BLaER1 treated with 17β-estradiol and CSF1 and Interleukin-3, amounts not matched to agents 10 nM and 100 nM (cell line): ENCODE data around the gene RAB11FIP3.
A peak's percentile ranks its signal among the peaks of the same experiment; 100 is the strongest.
"Not testable (repeated sequence)": the region's sequence is repeated elsewhere in the genome, so short reads cannot be mapped to it uniquely, and the experiment has no call there.

Experiments
- H3K27ac ChIP-seq, 11 experiments: shearing (Covaris generic); formaldehyde crosslinking; 2 replicates each; pipeline ENCODE4 v1.8.1; 2022
- H3K27me3 ChIP-seq, 11 experiments: shearing (Covaris generic); formaldehyde crosslinking; 2 replicates each; pipeline ENCODE4 v1.8.1; 2022
- H3K36me3 ChIP-seq, 11 experiments: shearing (Covaris generic); formaldehyde crosslinking; 2 replicates each; pipeline ENCODE4 v1.8.1; 2022
- H3K4me1 ChIP-seq, 10 experiments: shearing (Covaris generic); formaldehyde crosslinking; 2 replicates each; pipeline ENCODE4 v1.8.1; 2022
- H3K4me2 ChIP-seq, 11 experiments: shearing (Covaris generic); formaldehyde crosslinking; 2 replicates each; pipeline ENCODE4 v1.8.1; 2022
- H3K4me3 ChIP-seq, 10 experiments: shearing (Covaris generic); formaldehyde crosslinking; 2 replicates each; pipeline ENCODE4 v1.8.1; 2022
- H3K9ac ChIP-seq, 11 experiments: shearing (Covaris generic); formaldehyde crosslinking; 2 replicates each; pipeline ENCODE4 v1.8.1; 2022
- H3K9me3 ChIP-seq, 11 experiments: shearing (Covaris generic); formaldehyde crosslinking; replicated peaks in 1 of 11; 2 replicates each; pipeline ENCODE4 v1.8.1; 2022
- H4K20me1 ChIP-seq, 11 experiments: shearing (Covaris generic); formaldehyde crosslinking; 2 replicates each; pipeline ENCODE4 v1.8.1; 2022
- Cebpa-rat ChIP-seq, 11 experiments: shearing (Covaris generic); IDR thresholded peaks; 2 replicates each; pipeline ENCODE4 v1.8.1; 2022

RAB11FIP3 gene

GRCh38 chr16:505479-506245 lies 80.2 kb downstream of the RAB11FIP3 start:
- H3K27me3 ChIP-seq, result no peaks in the 10 kb centered on the region
- H3K4me3 ChIP-seq, result no peak overlapping the region
- H4K20me1 ChIP-seq, result peaks cover 0 to 41% (median 14%) of the 10 kb centered on the region in 11 experiments; a peak in 11 of 22 replicates
- TF ChIP-seq Cebpa-rat (IDR thresholded peaks at IDR 0.05), result no peak
- no peak overlapping the region for H3K27ac ChIP-seq
- H3K4me2 ChIP-seq, result no peak overlapping the region
- H3K4me1 ChIP-seq, result peaks cover 0 to 17% (median 7%) of the 10 kb centered on the region in 10 experiments; a peak in 12 of 20 replicates
- no peaks in the 10 kb centered on the region for H3K9me3 ChIP-seq
- no peak overlapping the region for H3K9ac ChIP-seq
- peaks cover 9 to 71% (median 48%) of the 10 kb centered on the region in 11 experiments; a peak in 18 of 22 replicates for H3K36me3 ChIP-seq

GRCh38 chr16:506246-506546 lies 80.7 kb downstream of the RAB11FIP3 start:
- H3K4me3 ChIP-seq, result no peak overlapping the region
- no peak for TF ChIP-seq Cebpa-rat (IDR thresholded peaks at IDR 0.05)
- peaks cover 10 to 72% (median 49%) of the 10 kb centered on the region in 11 experiments; a peak in 18 of 22 replicates for H3K36me3 ChIP-seq
- H3K27me3 ChIP-seq, result no peaks in the 10 kb centered on the region
- no peak overlapping the region for H3K9ac ChIP-seq
- peaks cover 0 to 17% (median 7%) of the 10 kb centered on the region in 10 experiments; a peak in 12 of 20 replicates for H3K4me1 ChIP-seq
- H4K20me1 ChIP-seq, result peaks cover 0 to 42% (median 14%) of the 10 kb centered on the region in 11 experiments; a peak in 11 of 22 replicates
- H3K4me2 ChIP-seq, result no peak overlapping the region
- no peaks in the 10 kb centered on the region for H3K9me3 ChIP-seq
- no peak overlapping the region for H3K27ac ChIP-seq

DNA sequence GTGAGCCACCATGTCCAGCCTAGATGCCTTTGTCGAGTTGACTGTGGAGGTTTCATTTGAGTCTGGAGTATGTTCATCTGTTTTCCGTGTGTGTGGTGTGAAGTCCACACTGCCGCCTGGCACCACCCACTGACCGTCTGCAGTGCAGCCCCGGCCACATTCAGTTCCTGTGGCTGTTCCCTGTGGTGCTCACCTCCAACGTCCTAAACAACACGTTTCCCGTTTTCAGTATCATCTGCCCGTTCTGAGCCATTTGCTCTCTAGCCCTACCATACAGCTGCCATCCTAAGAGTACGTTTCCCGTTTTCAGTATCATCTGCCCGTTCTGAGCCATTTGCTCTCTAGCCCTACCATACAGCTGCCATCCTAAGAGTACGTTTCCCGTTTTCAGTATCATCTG lies 82.1 kb downstream of the RAB11FIP3 start:
- H3K4me3 ChIP-seq, H3K4me2 ChIP-seq: not testable (repeated sequence)
- H3K4me1 ChIP-seq, result peaks cover 2 to 17% (median 9%) of the 10 kb centered on the region in 10 experiments

GRCh38 chr16:507996-508395 lies 82.5 kb downstream of the RAB11FIP3 start:
- Histone ChIP-seq H3K27me3 (no peaks in the 10 kb centered on the region), H3K27ac (no peak overlapping the region; a peak in 1 of 22 replicates), H3K4me1 (peaks cover 6 to 21% (median 13%) of the 10 kb centered on the region in 10 experiments), H3K9me3 (no peaks in the 10 kb centered on the region), H3K9ac (no peak overlapping the region; a peak in 1 of 22 replicates), H3K4me3 (no peak overlapping the region), H3K36me3 (peaks cover 6 to 61% (median 38%) of the 10 kb centered on the region in 11 experiments; a peak in 18 of 22 replicates), H4K20me1 (peaks cover 0 to 37% (median 5%) of the 10 kb centered on the region in 11 experiments; a peak in 13 of 22 replicates), H3K4me2 (no peak overlapping the region)
- TF ChIP-seq Cebpa-rat (IDR thresholded peaks at IDR 0.05), result no peak

More for the DNA sequence above, 82.1 kb downstream of the RAB11FIP3 start:
- Histone ChIP-seq H4K20me1 (peaks cover 0 to 41% (median 5%) of the 10 kb centered on the region in 11 experiments; a peak in 11 of 22 replicates), H3K36me3 (peaks cover 6 to 61% (median 42%) of the 10 kb centered on the region in 11 experiments; a peak in 18 of 22 replicates)
- H3K27me3 ChIP-seq, H3K9me3 ChIP-seq, H3K9ac ChIP-seq, H3K27ac ChIP-seq: not testable (repeated sequence)

DNA sequence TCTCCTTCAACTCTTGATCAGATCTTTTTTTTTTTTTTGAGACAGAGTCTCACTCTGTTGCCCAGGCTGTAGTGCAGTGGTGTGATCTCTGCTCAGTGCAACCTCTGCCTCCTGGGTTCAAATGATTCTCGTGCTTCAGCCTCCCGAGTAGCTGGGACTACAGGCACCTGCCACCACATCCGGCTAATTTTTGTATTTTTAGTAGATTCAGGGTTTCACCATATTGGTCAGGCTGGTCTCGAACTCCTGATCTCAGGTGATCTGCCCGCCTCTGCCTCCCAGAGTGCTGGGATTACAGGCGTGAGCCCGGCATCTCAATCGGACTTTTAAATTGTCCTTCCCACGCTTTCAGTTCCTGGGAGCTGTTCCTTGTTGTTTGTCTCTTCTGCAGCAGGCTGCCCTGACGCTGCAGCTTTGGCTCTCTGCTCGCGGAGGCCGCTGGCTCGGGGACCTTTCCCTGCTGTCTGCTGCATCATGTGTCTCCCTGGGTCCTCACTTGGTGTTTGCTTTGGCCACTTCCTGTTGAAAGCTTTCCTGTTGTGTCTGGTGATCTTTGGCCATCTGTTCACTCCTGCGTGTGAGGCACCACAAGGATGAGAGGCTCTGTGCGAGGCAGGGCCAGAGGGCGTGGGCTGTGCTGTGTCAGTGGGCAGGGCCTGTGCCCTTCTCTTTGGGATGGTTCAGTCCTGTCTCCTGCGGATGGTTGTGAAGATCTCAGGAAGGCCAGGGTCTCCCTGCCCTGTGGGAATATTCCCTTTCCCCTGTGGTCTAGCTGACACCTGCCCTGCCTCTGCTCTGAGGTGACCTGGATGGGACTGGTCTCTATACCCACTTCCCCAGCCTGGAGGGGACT lies 83.7 kb downstream of the RAB11FIP3 start:
- Histone ChIP-seq H3K9ac (peak overlapping the region in 6 of 11 experiments; percentile 3 to 38 (median 15); a peak in 4 of 22 replicates), H3K4me2 (peak overlapping the region in 5 of 11 experiments; percentile 17 to 47 (median 30); a peak in 8 of 22 replicates), H3K27ac (peak overlapping the region in 5 of 11 experiments; percentile 2 to 43 (median 13); a peak in 4 of 22 replicates), H4K20me1 (peaks cover 0 to 43% (median 15%) of the 10 kb centered on the region in 11 experiments; a peak in 15 of 22 replicates), H3K4me3 (no peak overlapping the region), H3K36me3 (peaks cover 9 to 62% (median 38%) of the 10 kb centered on the region in 11 experiments; a peak in 19 of 22 replicates), H3K4me1 (peaks cover 17 to 32% (median 21%) of the 10 kb centered on the region in 10 experiments), H3K27me3 (no peaks in the 10 kb centered on the region), H3K9me3 (no peaks in the 10 kb centered on the region)
- no peak for TF ChIP-seq Cebpa-rat (IDR thresholded peaks at IDR 0.05)

- Histone ChIP-seq H3K4me2 (no peak overlapping the region), H3K9ac (no peak overlapping the region), H4K20me1 (peaks cover 0 to 51% (median 18%) of the 10 kb centered on the region in 11 experiments; a peak in 15 of 22 replicates), H3K4me3 (no peak overlapping the region), H3K4me1 (peaks cover 17 to 32% (median 27%) of the 10 kb centered on the region in 10 experiments), H3K9me3 (no peaks in the 10 kb centered on the region), H3K27ac (no peak overlapping the region), H3K27me3 (no peaks in the 10 kb centered on the region), H3K36me3 (peaks cover 20 to 70% (median 45%) of the 10 kb centered on the region in 11 experiments; a peak in 21 of 22 replicates)
- TF ChIP-seq Cebpa-rat (IDR thresholded peaks at IDR 0.05), result no peak
Measured at GRCh38 chr16:510066-510825, 84.8 kb downstream of the RAB11FIP3 start.

DNA sequence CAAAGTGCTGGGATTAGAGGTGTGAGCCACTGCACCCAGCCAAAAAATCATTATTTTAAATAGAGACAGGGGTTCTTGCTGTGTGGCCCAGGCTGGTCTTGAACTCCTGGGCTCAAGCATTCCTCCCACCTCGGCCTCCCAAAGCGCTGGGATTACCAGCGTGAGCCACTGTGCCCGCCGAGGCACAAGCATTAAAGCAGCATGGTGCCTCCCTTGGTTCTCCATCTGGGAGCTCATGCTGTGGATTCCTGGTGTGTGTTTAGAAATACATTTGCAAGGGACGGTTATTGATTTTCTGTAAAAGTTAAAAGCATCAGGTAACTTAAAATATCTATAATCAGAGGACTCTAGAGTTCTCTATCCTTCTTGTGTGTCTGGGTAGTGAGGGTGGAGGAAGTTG lies 87.4 kb downstream of the RAB11FIP3 start:
- no peaks in the 10 kb centered on the region for H3K9me3 ChIP-seq
- H3K4me2 ChIP-seq, result peak overlapping the region in 9 of 11 experiments; percentile 21 to 75 (median 65); a peak in 16 of 22 replicates
- H4K20me1 ChIP-seq, result peaks cover 0 to 57% (median 22%) of the 10 kb centered on the region in 11 experiments; a peak in 14 of 22 replicates
- peak overlapping the region in 6 of 11 experiments; percentile 40 to 58 (median 48); a peak in 10 of 22 replicates for H3K9ac ChIP-seq
- 0 out of 22 replicates have a peak overlapping the region, but pooled peaks of 1 of the 11 experiments have one; percentile 23 for H3K27ac ChIP-seq
- no peaks in the 10 kb centered on the region for H3K27me3 ChIP-seq
- peaks cover 17 to 43% (median 33%) of the 10 kb centered on the region in 10 experiments for H3K4me1 ChIP-seq
- peaks cover 27 to 70% (median 55%) of the 10 kb centered on the region in 11 experiments for H3K36me3 ChIP-seq
- no peak for TF ChIP-seq Cebpa-rat (IDR thresholded peaks at IDR 0.05)
- no peak overlapping the region for H3K4me3 ChIP-seq

DNA sequence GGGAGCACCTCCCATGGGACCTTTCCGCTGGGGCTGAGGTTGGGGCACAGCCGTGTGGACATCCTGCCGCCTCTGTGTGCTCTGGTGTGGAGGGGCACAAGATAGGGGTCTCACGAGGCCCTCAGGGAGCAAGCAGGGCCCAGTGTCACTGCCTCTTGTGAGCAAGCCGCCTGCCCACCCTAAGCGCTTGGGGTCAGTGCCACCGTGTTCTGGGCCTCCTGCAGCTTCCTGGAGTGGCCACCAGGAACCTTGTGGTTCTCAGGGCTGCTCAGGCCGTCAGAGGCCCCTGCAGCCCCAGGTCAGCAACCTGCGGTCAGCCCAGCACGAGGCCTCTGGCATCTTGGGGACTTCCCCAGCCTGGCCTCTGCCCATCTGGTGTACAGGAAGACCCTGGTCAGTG lies 88.5 kb downstream of the RAB11FIP3 start:
- Histone ChIP-seq H3K27ac (peak overlapping the region in 7 of 11 experiments; percentile 11 to 47 (median 23); a peak in 5 of 22 replicates), H4K20me1 (peaks cover 0 to 67% (median 25%) of the 10 kb centered on the region in 11 experiments; a peak in 17 of 22 replicates), H3K27me3 (no peaks in the 10 kb centered on the region), H3K4me1 (peaks cover 11 to 48% (median 36%) of the 10 kb centered on the region in 10 experiments), H3K36me3 (peaks cover 30 to 78% (median 55%) of the 10 kb centered on the region in 11 experiments), H3K4me2 (peak overlapping the region in 8 of 11 experiments; percentile 36 to 75 (median 68); a peak in 16 of 22 replicates), H3K9ac (peak overlapping the region in 9 of 11 experiments; percentile 13 to 58 (median 41); a peak in 14 of 22 replicates), H3K9me3 (no peaks in the 10 kb centered on the region), H3K4me3 (no peak overlapping the region)
- TF ChIP-seq Cebpa-rat (IDR thresholded peaks at IDR 0.05), result no peak
